ENCODE data around the gene PRMT2.

DNA sequence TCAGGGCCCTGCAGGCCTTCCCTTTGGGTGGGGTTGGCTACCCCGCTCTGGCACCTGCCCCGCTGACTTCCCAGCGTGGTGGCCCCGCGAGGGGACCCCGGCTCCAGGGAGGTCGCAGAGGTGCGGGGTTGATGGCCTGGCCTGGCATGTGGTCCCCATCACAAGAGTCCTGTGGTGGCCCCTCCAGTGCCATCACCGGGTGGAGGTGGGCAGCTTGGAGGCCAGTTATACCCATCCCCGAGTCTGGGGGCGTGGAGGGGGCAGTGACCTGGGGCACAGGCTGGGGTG, 26.8 kb downstream of the PRMT2 start:
- no peak for TF ChIP-seq POLR2A (IDR thresholded peaks at IDR 0.05)
- TF ChIP-seq, protein P1, sequence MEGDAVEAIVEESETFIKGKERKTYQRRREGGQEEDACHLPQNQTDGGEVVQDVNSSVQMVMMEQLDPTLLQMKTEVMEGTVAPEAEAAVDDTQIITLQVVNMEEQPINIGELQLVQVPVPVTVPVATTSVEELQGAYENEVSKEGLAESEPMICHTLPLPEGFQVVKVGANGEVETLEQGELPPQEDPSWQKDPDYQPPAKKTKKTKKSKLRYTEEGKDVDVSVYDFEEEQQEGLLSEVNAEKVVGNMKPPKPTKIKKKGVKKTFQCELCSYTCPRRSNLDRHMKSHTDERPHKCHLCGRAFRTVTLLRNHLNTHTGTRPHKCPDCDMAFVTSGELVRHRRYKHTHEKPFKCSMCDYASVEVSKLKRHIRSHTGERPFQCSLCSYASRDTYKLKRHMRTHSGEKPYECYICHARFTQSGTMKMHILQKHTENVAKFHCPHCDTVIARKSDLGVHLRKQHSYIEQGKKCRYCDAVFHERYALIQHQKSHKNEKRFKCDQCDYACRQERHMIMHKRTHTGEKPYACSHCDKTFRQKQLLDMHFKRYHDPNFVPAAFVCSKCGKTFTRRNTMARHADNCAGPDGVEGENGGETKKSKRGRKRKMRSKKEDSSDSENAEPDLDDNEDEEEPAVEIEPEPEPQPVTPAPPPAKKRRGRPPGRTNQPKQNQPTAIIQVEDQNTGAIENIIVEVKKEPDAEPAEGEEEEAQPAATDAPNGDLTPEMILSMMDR (IDR thresholded peaks at IDR 0.05) = no peak

All from heart left ventricle (tissue), 13 donors.